NCI-H82 (cell line): ENCODE data around the gene HNRNPU.
"Not testable (repeated sequence)": the region's sequence is repeated elsewhere in the genome, so short reads cannot be mapped to it uniquely, and the experiment has no call there.

Experiments
- DNase-seq: peaks from one replicate; lab custom pipeline; 2025; lab: John Stamatoyannopoulos, UW

HNRNPU gene

DNA sequence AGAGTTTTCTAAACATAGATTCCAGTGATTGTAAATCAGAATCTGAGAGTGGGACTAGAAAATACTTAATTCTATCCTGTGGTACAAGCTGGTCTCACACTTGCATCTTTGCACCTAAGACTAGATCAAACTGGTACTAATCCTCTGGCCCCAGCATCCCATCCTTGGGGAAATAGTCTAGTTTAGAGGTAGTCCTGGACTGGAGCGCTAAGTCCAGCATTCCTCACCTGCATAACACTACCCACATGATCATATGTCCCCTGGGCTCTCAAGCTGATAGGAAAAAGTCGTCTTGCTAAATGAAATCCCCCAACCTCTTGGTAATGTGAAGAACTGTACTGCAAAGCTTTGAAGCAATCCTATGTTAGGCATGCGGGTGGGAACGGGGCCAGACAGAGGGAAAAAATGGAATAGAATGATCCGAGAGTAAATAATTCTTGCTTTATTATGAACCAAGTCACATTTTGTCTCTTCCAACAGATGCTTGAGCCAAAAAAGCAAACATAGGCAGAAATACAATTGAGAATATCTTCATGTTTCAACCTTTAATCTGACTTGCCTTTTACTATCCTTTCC is 24.0 kb downstream of the HNRNPU start:
- peak; percentile 44 for DNase-seq

DNA sequence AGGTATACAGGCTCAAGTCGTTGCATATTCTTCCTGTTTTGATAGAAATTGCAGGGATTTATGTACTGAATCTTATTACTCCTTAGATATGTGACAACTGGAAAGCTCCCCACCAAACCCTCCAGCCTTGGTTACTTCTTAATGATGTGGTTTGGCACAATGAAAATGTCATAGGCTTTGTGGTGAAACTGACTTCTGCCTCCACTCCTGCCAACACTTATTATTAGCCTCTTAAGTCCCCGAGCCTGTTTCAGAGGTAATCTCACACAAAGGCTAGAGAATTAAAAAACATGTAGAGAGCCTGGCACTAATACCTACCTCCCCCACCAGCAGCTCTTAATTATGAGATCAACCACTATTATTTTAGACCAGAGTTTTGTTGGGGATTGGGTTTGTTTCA is 24.7 kb downstream of the HNRNPU start:
- peak; percentile 63 for DNase-seq

DNA sequence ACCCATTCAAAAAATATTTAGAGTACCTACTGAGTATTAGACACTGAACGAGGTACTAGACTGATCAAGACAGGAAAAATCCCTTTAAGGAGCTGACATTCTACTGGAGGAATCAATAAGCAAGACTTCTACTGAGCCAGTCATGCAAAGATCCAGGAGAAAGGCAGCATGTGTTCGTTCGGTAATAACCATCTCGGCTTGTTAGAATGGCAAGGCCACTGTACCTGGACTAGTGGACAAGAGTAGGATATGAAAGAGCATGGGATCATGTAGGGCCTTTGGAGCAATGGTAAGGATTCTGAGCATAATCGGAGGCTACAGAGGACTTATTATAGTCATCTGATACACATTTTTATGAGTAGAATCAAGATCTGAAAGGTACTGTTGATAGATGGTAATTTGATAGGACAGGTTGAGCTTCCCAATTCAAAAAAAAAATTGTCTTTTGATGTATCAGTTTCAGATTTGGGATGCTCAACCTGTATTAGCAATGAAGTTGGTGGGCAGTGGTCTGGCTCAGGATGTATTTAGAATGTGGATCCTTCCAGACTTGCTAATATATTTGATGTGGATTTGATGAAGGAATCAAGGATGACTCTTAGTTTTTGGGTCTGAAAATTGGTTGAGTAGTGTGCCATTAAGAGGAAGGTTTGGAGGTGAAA is 26.6 kb downstream of the HNRNPU start:
- peak; percentile 79 for DNase-seq

DNA sequence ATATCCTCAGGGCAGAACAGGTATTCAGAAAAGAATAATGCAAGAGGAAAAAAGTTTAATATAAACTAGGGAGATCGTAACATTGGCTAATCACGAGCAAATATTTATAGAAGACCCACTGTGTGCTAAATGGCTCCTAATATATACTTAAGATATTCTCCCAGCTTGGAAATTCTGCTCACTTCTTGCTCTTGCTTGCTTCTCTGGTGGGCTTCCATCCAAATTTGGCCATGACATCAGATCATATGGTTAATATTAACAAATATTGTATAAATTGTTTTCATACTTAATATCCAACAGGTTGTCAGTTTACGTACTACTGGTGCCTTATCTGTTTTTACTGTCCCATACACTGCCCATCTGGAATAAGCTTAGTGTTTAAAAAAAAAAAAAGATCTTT is 27.8 kb downstream of the HNRNPU start:
- peak; percentile 60 for DNase-seq

DNA sequence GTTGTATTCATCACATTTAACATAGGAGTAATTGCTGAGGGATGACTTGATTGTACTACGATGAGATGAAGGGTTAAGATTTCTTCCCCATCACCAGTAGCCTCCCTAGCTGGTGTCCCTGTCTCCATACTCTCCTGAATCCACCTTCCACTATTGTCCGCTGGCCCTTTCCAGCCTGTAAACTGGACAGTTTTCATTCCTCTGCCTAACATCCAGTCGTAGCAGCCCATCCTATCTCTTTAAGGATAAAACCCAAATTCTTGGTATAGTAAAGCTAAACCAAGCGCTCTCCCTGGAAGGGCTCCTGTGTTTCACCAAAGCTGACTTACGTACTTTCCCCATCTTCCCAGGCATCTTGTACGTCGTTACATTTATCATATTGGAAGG is 28.2 kb downstream of the HNRNPU start:
- DNase-seq, result peak; percentile 83

DNA sequence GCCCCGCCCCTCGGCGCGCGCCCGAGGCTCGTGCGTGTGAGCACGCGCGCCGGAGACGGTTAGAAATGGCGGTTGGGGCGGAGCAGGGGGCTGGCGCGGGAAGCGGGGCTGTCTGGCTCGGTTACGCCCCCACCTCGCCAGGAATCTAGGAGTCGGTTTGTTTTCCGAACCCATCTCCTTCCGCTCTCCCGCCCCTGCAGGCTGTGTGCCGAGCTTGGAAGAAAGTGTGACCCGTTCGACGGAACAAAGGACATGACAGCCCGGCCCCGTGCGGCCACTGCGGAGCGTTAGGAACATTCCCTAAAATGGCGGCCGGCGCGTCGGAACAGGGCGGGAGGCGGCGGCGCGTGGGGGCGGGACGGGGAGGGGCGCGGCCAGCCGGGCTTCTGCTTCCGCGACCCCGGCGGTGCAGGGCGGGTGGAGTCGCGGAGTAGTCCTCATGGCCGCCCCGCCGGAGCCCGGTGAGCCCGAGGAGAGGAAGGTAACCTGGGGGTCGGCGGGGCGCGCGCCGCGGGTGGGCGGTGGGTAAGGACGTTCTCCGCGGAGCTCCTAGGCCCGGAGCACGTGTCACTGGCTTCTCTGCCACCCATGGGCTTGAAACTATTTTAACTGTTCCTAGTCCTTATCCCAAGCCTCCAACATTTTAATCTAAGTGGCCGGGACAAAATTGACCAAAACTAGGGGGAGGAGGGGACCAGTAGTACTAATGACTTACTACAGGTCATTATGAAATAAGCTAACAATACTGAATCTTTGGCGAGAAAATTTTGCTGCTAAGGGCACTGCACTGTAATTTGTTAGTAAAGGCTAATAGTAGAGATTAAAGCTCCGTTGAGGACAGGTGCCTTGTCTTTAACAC is 28.8 kb downstream of the HNRNPU start, which contains the start of gene COX20:
COX20 (plus strand) TSS at position 383 of the 859 bp plus-strand sequence; CDS start at position 440, 57 bp downstream.
- DNase-seq, result peak; percentile 99

DNA sequence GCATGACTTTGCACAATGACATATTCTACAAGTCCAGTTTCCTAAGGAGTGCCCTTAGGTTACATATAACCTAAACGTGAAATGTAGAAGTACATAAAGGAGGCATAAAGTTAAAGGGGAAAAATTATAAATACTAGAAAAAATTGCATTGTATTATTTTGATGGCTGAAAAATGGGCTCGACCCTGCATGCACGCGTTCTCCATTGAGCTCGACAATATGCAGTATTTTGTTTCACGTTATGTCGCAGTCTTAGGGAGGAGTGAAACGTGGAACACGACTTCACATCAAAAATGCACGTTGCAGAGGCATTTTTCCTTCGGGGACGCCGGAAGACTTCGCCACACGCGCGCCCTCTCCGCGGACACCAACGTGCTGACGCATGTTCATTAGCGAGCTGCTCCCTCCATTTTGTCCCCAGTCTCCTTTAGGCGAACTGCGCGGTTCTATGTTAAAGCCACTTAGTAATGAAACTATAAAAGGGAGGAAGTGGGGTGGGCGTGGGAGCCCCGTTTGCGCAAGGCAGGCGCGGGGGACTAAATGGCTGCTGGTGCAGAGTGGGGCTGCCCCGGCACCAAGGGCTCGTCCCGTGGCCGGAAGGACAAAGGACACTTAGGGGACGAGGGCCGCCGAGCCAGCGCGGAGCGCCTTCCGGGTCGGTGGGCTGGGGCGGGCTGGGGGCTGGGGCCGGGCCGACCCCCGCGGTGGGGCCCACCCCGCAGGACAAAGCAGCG is 29.6 kb downstream of the HNRNPU start:
- DNase-seq, result peak; percentile 97

DNA sequence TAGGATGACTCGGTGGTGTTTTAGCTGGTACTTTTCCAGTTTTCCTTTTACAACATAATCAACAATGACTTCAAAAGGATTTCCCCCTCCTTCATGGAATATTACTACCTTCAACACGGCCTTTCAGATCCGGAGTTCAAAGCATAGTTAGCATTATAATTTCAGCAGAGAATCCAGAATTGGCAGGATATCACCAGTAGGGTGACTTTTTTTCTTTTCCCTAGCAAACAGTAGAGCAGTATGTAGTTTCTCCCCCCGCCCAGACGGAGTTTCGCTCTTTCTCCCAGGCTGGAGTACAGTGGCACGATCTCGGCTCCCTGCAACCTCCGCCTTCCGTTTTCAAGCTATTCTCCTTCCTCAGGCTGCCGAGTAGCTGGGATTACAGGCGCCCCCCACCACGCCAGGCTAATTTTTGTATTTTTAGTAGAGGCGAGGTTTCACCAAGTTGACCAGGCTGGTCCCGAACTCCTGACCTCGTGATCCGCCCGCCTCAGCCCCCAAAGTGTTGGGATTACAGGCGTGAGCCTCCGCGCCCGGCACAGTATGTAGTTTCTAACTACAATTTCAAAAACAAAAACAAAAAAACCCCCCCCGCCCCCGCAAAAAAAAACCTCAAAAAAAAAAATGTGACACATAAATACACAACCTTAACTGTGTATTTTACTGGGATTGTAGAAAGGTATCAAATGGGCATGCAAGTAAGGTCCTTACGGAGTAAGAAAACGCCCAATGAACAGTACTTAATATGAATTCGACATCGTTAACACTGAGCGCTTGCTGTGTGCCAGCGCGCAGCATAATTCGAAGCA is 30.4 kb downstream of the HNRNPU start:
- peak; percentile 46 for DNase-seq

DNA sequence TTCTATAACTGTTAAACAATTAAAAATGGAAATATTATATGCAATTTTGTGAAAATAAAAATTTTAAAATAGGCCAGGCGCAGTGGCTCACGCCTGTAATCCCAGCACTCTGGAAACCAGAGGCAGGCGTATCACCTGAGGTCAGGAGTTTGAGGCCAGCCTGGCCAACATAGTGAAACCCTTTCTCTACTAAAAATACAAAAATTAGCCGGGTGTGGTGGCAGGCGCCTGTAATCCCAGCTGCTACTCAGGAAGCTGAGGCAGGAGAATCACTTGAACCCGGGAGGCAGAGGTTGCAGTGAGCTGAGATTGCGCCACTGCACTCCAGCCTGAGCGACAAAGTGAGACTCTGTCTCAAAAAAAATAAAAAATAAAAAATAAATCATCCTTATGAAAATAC is 31.1 kb downstream of the HNRNPU start:
- not testable (repeated sequence) for DNase-seq

DNA sequence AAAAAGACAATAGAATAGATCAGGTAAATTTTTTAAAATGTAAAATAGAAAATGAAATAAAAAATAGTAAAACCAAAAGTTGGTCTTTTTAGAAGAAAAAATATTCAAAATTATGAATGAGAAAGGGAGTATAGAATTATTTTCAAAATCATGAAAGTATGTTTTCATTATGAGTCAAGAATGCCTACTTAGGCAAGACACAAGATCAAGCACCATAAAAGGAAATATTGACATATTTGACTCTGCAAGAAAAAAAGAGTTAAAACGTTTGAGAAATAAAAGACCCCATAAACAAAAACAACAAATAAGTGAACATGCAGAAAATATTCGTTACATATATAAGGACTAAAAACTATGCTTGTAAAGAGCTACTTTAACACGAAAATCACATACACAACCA is 33.7 kb downstream of the HNRNPU start:
- DNase-seq, result no peak

DNA sequence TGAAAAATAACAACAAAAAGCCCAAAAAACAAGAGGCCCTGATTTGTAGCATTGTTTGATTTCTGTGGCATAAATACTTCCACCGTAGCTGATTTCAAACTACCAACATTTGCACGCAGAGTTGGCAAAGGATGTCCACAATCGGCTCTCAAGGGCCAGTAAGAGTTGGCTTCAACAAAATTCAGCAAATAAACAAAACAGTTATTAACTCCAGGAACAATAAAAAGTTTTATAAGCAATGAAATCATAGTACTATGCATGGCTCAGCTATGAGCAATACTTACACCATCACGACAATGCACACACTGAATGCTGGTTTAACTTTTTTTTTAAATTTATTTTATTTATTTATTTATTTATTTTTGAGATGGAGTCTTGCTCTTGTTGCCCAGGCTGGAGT is 37.6 kb downstream of the HNRNPU start:
- no peak for DNase-seq

DNA sequence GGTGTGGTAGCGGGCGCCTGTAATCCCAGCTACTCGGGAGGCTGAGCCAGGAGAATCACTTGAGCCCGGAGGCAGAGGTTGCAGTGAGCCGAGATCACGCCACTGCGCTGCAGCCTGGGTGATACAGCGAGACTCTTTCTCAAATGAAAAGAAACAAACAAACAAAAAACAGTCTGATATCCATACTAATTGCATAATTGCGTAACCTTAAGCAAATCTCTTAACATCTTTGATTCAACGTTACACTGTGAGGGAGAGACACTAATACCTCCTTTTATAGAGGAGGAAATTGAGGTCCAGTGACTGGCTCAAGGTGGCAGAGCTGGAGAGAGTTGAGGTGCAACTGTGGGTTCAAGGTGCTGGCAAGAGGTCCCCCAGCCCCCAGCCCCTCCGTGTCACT is 41.5 kb downstream of the HNRNPU start:
- DNase-seq, result no peak

DNA sequence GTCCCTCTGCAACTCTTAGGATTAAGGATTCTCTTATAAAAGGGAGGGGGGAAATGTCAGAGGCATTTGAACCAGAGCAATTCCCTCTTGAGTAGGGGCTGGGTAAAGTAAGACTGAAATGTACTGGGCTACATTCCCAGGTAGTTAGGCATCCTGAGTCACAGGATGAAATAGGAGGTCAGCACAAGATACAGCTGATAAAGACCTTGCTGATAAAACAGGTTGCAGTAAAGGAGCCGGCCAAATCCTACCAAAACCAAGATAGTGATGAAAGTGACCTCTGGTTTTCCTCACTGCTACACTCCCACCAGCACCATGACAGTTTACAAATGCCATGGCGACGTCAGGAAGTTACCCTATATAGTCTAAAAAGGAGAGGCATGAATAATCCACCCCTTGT is 43.2 kb downstream of the HNRNPU start:
- no peak for DNase-seq

DNA sequence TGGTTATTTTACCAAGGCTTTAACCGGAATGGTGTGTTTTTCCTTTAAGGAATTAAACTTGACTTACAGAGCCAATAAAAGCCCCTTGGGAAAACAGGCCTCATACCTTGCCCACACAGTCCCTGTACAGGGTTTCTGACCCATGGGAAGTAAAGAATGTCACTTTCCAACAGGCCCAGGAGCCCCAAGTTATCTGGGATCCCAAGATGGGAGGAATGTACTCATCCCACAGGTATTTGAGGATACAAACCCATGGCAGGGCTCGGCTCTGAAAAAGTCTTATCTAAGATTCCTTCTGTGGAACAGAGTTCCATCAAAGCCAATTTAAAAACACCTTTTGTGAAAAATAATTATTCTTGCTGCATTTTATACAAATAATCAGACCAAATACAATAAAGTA is 44.2 kb downstream of the HNRNPU start:
- no peak for DNase-seq

DNA sequence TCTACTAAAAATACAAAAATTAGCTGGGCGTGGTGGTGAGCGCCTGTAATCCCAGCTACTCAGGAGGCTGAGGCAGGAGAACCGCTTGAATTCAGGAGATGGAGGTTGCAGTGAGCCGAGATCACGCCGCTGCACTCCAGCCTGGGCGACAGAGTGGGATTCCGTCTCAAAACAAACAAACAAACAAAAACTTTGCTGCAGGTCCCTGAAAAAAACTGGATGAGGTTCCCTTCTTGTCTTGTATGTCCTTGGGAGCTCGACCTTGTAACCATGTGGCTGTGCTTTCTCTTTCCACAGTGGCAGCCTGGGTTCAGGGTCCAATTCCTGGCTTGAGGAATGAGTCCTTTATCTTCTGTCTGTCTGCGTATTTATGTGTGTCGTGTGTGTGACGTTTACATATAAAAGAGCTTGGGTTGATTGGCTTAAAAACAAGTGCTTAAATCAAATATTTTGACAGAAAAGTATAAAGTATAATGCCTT is 46.9 kb downstream of the HNRNPU start:
- DNase-seq, result no peak

DNA sequence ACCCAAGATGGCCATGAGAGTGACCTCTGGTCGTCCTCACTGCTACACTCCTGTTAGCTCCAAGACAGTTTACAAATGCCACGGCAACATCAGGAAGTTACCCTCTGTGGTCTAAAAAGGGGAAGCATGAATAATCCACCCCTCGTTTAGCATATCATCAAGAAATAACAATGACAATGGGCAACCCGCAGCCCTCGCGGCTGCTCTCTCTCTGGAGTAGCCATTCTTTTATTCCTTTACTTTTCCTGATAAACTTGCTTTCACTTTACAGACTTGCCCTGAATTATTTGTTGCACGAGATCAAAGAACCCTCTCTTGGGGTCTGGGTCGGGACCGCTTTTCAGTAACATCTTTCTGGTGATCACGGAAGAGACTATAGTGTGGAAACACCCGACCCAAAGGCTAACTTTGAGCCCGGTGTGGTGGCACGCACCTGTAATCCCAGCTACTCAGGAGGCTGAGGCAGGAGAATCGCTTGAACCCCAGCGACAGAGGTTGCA is 48.7 kb downstream of the HNRNPU start:
- DNase-seq, result no peak

DNA sequence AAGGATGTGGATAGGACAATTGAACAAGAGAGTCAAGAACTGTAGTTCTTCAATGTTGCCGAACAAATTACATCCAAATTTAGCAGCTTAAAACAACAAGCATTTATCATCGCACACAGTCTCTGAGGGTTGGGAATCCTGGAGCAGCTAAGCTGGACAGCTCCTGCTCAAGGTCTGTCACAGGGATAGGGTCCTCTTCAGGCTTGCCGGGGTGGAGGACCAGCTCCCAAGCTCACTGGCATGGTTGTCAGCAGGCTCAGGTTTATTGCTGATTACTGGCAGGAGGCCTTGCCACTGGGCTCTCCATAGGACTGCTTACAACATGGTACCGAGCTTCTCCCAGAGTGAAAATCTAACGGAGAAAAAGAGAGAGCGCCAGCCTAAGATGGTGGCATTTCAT is 51.0 kb downstream of the HNRNPU start:
- no peak for DNase-seq

DNA sequence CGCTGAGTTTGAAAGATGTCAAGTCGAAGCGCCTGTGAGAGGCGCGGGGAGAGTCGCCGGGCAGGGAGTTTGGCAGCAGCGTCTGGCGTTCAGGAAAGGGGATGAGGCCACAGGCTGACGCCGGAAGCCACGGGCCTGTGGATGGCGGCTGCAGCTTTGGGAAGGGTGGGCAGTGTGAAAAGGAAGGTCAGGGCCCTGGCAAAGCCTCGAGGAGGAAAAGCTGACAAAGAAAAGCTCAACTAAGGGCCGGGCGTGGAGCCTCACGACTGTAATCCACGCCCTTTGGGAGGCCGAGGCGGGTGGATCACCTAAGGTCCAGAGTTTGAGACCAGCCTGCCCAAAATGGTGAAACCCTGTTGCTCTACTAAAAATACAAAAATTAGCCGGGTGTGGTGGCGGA is 54.1 kb downstream of the HNRNPU start:
- DNase-seq, result no peak

DNA sequence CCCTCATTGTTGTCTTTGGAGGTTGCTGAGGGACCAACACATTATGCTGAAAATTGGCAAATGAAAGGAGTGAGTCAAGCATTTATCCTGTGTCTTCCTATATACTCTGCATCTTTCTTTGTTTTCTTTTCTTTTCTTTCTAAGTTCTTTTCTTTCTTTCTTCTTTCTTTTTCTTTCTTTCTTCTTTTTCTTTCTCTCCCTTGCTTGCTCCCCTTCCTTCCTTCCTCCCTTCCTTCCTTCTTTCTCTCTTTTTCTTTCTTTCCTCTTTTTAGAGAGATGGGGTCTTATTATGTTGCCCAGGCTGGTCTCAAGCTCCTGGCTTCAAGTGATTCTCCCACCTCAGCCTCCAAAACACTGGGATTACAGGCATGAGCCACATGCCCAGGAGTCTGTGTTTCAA is 57.2 kb downstream of the HNRNPU start:
- DNase-seq, result no peak

DNA sequence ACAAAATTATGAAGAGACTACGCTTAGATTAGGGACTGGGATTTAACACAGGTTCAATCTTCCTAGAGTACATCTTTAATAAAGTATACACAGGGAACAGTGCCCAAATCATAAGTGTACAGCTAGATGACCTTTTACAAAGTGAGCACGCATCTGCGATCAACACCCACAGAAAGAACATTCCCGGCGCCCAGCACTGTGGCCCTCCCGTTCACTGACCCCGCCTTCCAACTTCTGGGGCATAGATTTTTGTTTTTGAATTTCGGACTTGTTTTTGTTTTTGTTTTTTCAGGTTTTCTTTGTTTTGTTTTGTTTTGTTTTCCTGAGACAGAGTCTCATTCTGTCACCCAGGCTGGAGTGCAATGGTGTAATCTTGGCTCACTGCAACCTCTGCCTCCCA is 59.5 kb downstream of the HNRNPU start:
- DNase-seq, result no peak

DNA sequence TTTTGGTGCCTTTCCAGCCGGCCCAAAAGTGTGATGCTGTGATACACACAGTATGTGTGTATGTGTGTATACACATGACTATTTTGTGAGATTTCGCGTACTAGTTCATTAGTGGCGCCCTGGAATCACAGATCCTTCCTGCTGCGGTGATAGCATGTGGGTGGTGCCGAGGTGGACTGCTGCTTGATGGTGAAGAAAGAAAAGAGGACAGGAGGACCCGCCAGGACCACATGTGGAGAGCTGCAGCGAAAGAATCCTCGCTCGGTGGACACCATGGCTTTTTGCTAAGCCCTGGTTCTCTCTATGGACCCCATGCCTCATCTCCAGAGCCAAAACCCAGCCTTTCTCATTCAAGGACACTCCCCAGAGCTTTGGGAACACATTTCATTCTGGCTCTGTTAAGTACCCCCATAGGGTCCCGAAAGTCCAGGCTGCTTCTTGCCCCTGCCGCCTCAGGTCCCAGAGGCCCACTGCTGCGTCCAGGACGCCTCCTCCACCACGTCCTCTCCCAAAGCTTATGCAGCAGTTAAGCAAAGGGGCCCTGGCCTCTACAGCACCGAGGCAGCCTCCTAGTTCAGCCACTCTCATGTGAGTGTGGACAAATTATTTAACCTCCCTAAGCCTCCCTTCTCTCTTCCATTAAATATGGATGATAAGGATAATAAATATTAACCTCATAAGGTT is 61.6 kb downstream of the HNRNPU start:
- no peak for DNase-seq
